ENCODE results near the gene TAOK2.

The TAOK2 gene

DNA sequence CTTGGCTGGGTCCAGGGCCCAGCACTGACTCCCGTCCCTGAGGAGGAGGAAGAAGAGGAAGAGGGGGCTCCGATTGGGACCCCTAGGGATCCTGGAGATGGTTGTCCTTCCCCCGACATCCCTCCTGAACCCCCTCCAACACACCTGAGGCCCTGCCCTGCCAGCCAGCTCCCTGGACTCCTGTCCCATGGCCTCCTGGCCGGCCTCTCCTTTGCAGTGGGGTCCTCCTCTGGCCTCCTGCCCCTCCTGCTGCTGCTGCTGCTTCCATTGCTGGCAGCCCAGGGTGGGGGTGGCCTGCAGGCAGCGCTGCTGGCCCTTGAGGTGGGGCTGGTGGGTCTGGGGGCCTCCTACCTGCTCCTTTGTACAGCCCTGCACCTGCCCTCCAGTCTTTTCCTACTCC lies 13.3 kb downstream of the TAOK2 start:
- DNase-seq (ENCODE audit: extremely low read depth in 1 of 2, low read depth in 1 of 2), result no peak

DNA sequence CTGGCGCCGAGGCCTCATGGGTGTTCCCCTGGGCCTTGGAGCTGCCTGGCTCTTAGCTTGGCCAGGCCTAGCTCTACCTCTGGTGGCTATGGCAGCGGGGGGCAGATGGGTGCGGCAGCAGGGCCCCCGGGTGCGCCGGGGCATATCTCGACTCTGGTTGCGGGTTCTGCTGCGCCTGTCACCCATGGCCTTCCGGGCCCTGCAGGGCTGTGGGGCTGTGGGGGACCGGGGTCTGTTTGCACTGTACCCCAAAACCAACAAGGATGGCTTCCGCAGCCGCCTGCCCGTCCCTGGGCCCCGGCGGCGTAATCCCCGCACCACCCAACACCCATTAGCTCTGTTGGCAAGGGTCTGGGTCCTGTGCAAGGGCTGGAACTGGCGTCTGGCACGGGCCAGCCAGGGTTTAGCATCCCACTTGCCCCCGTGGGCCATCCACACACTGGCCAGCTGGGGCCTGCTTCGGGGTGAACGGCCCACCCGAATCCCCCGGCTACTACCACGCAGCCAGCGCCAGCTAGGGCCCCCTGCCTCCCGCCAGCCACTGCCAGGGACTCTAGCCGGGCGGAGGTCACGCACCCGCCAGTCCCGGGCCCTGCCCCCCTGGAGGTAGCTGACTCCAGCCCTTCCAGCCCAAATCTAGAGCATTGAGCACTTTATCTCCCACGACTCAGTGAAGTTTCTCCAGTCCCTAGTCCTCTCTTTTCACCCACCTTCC lies 13.9 kb downstream of the TAOK2 start:
- no peak for DNase-seq (ENCODE audit: extremely low read depth in 1 of 2, low read depth in 1 of 2)

DNA sequence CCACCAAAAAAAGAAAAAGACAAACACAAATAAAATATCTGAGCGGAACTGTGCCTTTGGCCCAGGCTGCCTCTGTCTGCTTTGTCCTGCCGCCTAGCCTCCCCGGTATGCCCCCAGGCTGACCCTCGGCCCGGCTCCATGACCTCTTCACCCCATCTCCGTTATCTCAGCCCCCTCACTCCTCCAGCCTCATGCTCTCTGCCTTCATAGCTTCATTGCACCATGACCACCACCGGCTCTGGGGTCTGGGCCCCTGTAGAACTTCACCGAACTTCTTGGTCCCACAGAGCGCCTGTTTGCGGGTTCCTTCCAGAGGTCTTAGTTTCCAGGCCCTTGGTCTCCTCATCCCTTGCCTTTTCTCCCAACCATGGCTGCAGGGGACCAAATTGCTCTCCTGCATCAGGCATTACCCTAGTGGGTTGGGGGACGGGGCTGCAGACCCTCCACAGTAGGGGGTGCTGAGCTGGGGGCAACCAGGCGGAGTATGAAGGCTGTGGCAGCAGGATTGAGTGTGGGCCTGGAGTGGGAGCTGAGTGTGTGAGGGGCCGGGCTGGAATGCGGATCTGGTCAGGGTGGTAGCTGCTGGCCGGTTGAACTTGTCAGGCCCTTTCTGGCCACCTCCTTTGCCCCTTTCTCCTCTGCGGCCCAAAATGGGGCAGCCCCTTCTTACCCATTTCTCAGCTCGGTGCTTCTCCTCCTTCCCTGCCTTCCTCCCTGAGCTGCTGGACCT lies 14.8 kb downstream of the TAOK2 start:
- no peak for DNase-seq (ENCODE audit: extremely low read depth in 1 of 2, low read depth in 1 of 2)

DNA sequence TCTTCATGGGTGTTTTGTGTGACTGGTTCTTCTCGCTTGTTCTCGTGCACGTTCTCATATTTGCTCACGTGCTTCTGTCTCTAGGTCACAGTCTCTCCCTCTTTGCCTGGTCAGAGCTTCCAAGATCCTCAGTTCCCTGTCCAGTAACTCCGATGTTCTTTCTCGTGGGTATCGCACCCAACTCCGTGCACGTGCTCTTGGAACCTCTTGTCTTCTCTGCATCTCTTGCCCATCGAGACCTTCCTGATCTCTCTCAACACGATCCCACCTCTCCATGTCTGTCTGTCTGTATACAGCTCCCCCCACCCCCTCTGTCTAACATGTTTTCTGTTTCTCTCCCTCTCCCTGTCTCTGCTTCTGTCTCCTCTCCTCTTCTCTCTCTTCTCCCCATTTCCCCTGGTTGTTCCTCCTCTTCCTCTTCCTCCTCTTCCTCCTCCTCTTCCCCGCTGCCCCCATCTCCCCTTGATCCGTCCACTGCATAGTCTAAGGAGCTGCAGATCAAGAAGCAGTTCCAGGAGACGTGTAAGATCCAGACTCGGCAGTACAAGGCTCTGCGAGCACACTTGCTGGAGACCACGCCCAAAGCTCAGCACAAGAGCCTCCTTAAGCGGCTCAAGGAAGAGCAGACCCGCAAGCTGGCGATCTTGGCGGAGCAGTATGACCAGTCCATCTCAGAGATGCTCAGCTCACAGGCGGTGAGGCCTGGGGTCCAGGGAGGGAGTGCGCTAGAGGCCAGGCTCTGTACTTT lies 15.6 kb downstream of the TAOK2 start:
- DNase-seq (ENCODE audit: extremely low read depth in 1 of 2, low read depth in 1 of 2), result no peak

DNA sequence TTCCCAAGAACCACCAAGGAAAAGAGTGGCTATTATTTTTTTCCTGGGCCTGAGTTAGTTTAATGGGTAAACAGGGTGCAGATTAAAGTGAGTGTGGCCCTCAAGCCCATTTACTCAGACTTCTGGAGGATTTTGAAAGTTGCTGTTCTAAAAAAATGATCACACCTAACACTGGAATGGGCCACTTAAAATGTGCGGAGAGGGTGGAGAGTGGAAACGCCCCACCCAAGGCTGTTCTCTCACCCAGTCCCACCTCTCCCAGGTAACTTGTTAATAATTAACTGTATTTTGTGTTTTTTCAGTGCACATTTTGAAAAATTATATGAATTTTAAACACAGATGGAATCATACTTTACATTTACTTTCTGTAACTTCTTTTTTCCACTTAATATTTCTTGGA lies 16.4 kb downstream of the TAOK2 start:
- DNase-seq (ENCODE audit: extremely low read depth in 1 of 2, low read depth in 1 of 2), result no peak

DNA sequence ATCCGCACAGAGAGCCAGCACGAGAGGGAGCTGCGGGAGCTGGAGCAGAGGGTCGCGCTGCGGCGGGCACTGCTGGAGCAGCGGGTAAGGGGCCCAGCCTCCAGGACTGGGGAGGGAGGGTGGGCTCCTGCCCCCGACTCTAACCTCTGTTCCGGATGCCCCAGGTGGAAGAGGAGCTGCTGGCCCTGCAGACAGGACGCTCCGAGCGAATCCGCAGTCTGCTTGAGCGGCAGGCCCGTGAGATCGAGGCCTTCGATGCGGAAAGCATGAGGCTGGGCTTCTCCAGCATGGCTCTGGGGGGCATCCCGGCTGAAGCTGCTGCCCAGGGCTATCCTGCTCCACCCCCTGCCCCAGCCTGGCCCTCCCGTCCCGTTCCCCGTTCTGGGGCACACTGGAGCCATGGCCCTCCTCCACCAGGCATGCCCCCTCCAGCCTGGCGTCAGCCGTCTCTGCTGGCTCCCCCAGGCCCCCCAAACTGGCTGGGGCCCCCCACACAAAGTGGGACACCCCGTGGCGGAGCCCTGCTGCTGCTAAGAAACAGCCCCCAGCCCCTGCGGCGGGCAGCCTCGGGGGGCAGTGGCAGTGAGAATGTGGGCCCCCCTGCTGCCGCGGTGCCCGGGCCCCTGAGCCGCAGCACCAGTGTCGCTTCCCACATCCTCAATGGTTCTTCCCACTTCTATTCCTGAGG lies 17.4 kb downstream of the TAOK2 start:
- DNase-seq (ENCODE audit: extremely low read depth in 1 of 2, low read depth in 1 of 2), result no peak

DNA sequence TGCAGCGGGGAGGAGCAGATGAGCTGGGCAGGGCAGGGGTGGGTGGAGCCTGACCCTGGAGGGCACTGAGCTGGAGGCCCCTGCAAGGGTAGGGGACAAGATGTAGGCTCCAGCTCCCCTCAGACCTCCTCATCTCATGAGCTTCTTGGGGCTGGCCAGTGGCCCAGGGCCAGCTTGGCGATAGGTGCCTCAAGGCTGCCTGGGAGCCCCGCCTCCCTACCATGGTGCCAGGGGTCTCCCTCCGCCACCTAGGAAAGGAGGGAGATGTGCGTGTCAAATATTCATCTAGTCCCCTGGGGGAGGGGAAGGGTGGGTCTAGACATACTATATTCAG lies 17.9 kb downstream of the TAOK2 start:
- no peak for DNase-seq (ENCODE audit: extremely low read depth in 1 of 2, low read depth in 1 of 2)

DNA sequence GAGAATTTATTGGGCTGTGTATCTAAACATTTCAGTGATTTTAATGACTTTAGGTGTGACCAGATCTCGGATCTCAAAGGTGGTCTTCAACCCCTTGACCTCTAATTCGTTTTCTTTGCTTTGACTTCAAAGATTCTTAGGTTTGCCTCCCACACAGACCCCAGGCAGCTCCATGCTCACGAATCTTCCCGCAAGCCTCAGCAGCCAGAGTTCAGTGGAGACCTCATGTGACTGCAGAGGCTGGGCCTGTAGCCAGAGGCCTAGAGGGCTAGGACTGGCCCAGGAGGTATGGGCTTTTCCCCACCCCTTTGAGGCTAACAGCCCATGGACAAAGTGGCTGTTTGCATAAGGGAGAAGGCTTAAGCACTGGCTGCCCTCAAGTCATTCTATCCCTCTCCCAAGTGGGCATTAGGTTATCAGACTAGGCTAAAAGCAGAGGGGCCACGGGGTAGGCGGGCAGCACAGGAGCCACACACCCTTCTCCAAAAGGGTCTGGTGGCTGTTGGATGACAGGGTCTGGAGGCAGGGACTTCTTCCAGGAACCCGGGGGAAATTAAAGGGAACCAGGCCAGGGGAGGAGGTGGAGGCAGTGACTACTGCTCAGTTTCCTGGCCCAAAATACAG lies 18.8 kb downstream of the TAOK2 start:
- no peak for DNase-seq (ENCODE audit: extremely low read depth in 1 of 2, low read depth in 1 of 2)

DNA sequence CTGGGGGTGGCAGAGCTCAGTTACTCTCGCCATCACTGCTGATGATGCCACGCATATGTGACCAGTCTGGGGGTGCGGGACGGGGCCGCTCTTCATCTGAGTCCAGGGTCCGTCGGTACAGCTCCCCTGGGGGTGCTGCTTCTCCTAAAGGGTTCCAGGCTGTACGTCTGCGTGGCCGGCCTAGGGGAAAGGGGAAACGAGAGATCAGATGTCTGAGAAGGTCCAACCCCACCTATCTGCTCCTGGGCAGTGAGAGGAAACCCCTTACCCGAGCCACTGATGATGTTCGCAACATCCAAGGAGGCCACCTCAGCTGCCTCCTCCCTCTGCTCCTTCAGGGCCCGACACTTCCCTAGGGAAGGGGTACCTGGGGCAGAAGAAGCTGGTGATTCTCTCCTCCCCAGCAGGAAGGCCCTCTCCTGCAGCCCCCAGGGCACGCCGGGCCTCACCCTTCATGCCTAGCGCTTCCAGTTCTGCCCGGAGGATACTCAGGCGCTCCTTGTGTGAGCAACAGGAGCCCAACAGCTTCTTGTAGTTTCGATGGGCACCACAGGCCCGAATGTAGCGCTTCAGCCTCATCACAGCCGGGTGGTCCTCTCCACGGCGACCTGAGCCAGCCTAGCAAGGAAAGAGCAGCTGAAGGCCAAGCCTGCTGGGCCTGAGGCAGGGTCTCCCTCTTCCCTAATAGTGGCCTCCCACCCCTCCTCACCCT lies 19.7 kb downstream of the TAOK2 start:
- DNase-seq (ENCODE audit: extremely low read depth in 1 of 2, low read depth in 1 of 2), result no peak

DNA sequence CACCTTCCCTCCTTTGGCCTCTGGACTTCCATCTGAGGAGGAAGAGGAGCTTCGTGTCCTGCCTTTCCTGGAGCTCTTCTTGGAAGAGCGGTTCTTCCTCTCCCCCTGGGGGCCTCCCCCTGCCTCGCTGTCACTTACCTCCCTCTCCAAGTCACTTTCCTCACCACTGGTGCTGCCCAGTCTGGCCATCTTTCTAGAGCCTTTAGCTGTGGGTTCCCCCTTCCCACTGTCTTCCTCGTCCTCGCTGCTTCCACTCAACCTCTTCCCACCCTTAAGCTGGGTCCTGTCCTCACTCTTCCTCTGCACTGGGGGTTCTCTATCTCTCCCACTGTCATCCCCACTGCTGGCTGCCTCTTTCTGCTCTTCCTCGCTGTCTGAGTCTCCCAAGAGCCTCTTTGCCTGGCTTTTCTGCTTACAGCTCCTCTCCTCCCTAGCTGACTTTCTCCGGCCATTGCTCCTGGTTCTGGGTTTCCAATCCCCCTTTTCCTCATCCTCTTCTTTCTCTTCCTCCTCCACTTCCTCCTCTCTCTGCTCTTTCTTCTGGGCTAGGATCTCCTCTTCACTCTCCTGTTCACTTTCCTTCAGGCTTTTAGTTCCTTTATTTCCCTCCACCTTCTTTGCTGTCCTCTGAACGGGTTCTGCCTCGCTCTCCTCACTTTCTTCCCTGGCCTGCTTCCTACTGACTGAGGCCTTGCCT lies 20.4 kb downstream of the TAOK2 start:
- DNase-seq (ENCODE audit: extremely low read depth in 1 of 2, low read depth in 1 of 2), result no peak

DNA sequence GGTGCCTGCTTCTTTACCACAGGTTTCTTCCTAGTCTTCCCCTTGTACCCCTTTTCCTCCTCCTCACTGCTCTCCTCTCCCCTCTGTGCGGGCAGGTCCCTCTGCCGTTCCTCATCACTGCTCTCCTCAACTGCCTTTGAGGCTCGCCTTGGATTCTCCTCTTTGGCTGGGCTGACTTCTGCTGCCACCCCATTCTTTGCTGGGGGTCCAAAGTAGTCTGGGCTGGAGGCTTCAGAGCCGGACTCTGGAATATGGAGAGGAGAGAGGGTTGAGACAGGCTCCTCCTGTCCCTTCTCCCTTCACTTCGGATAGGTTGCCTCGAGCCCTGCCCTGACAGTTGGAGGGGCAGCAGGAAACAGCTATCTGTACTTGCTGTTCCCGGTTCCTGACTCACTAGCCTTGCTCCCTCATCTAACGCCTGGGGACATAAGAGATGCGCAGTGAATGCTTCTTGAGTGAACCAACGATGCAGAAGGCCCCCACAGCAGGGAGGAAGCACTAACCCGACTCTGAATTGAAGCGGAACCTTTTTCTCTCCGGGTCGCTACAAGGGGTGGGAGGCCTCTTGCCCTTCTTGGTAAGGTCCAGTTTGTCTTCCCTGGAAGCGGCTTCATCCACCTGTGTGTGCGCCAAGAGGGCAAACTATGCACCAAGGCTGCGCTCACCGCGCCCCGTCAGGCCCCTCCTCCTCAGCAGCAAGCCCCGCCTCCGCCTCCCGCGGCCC lies 21.1 kb downstream of the TAOK2 start:
- peak; percentile 55 for DNase-seq (ENCODE audit: extremely low read depth in 1 of 2, low read depth in 1 of 2)

DNA sequence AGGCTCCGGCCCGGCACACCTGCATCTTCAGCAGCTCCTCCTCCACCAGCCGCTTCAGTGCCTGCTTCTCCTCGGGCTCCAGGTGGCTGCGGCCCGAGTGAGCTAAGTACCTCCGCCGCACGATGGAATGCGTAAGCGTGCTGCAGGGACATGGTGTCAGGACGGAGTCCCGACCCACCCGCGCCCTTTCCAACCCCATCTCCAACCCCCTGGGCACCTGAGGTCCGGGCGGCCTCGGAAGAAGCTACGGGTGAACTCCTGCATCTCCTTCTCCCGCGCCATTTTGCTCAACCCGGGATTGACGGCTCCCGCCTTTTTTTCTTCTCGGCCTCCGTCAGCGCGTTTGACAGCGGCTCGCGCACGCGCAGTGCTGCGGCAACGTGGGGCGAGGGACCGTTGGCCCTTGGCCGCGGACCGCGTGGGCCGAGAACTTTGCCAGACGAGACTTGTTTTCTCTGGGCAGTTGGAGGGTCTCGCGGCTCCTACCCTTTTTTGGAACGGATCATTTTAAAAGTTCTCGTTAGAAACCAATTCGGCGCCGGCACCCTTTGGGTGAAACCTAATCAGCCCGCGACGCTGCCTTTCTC lies 21.7 kb downstream of the TAOK2 start, which contains the start of gene HIRIP3:
HIRIP3 (minus strand) TSS at position 294 of the 587 bp plus-strand sequence; CDS start at position 282, 12 bp downstream.
- DNase-seq (ENCODE audit: extremely low read depth in 1 of 2, low read depth in 1 of 2), result peak; percentile 73 to 81

DNA sequence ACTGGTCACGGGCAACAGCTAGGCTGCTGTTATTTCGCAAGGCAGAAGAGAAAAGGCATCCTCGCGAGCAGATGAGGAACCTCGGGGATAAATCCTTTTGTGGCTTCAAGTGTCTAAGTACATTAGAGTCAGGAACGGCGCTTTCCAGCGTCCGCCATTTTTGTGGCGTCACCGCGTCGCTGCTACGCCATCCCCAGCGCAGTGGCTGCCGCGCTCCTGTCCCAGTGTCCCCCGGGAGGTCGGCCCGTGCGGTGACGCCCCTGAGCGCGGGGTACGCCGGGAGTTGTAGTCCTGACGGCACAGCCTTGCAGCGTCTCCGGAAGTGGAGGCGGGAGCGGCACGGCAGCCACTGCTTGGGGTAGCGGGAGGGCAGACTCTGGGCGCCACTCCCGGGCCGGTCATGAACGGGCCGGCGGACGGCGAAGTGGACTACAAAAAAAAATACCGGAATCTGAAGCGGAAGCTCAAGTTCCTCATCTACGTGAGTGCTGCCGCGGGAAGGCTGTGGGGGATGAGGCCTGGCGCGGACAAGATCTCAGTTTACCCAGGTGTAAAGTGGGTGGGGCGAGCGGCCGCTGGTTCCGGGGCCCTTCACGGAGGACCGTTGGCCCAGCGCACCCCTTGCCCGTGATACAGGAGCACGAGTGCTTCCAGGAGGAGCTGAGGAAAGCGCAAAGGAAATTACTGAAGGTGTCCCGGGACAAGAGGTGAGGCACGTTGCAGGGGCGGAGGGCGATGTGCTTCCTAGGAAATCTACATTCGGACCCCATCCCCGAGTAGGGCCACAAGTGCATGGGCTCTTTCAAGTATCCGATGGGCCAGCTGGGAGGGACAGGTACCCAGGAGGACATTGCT lies 22.5 kb downstream of the TAOK2 start, which contains the start of gene INO80E:
INO80E (plus strand) TSS at position 331 of the 855 bp plus-strand sequence; CDS start at position 401, 70 bp downstream.
- peak; percentile 99 for DNase-seq (ENCODE audit: extremely low read depth in 1 of 2, low read depth in 1 of 2)

DNA sequence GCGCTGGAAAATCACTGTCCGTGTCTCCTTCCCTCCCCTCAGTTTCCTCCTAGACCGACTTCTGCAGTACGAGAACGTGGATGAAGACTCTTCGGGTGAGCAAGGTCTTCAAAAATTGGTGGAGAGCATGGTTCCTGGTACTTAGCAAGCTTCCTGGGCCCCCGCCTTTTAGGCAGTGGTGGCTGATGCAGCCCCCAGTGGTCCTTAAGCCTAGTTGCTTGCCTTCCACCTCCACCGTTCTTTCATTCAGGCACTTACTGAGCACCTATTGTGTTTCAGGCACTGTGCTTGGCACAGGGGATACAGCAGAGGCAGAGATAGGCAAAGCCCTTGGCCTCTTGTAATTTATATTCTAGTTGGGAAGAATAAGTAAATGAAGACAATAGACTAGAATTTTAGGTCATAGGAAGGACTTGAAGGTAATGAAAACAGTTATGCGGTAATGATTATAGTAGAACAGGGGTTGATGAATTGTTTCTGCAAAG lies 23.1 kb downstream of the TAOK2 start:
- DNase-seq (ENCODE audit: extremely low read depth in 1 of 2, low read depth in 1 of 2), result no peak

DNA sequence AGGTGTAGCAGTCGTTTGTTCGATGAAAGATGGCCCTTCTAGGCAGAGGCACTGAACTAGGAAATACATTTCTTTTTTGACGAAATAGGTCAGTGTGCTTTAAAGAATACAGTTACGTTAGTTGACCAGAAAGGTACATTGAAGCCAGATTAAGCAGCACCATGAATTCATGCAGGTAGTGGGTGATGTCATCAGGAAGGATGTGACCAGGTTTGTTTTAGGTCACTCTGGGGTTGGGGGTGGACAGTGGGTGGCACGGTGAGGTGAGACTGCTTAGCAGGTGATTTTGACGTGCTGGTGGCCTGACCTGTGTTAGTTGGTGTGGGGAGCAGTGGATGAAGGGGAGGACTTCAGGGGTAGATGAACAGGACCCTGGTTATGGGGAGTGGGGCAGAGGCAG lies 25.9 kb downstream of the TAOK2 start:
- DNase-seq (ENCODE audit: extremely low read depth in 1 of 2, low read depth in 1 of 2), result no peak

DNA sequence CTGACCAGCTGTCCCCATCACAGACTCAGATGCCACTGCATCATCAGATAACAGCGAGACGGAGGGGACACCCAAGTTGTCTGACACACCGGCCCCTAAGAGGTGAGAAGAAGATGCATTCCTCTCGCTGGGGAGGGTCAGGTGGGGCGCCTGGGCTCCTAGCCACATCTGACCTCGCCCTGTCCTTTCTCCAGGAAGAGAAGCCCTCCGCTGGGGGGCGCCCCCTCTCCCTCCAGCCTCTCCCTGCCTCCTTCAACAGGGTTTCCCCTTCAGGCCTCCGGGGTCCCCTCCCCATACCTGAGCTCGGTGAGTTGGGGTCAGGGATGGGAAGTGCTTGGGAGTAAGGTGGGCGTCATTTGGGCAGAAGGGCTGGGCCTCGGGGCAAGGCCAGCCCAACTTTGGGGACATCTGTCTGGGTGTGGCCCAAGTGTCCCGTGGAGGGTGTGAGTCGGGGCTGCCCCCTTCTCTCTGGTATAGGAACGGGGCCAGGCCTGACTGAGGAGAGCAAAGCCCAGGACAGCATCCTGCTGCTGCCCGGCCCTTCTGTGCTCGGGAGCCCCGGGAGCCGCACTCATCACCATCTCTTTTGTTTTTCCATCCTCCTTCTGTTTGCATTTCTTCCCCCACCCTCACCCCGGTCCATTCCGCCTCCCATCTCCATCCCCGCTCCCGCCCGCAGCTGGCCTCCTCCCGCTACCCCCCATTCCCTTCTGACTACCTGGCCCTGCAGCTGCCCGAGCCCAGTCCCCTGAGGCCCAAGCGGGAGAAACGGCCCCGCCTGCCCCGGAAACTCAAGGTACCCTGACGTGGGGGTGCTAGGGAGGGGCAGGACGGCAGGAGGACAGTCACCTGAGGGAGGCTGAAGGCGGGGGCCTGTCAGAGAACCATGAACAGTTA lies 27.3 kb downstream of the TAOK2 start:
- no peak for DNase-seq (ENCODE audit: extremely low read depth in 1 of 2, low read depth in 1 of 2)

Measured in stimulated activated CD8-positive, alpha-beta memory T cell treated with anti-CD3 and anti-CD28 coated beads, Interleukin-7, amount 100 ng/mL, for 48 hours (primary cell).